OCI-LY3 (cell line): ENCODE measurements around the gene LRTM2.

Source experiments
- H2AFZ ChIP-seq: fragments of 200-600, 300-600 bp; shearing (Covaris generic); 2 replicates; pipeline ENCODE4 v1.6.0; 2014; ENCODE audit warnings: antibody characterized with exemption, low read depth, low read length
- H3K27ac ChIP-seq: fragments of 200-600, 300-600 bp; sonication (generic); 2 replicates; pipeline ENCODE4 v1.5.1; 2014; ENCODE audit warnings: mild to moderate bottlenecking, low read length, moderate library complexity, mixed read lengths
- H3K27me3 ChIP-seq: fragments of 200-600, 300-600 bp; sonication (generic); 2 replicates; pipeline ENCODE4 v1.6.1; 2014; ENCODE audit warnings: low read depth, low read length, mixed read lengths
- H3K36me3 ChIP-seq: fragments of 200-600, 300-600 bp; sonication (generic); replicated peaks from 2 replicates; pipeline ENCODE3; 2014; ENCODE audit warnings: low read depth, low read length, mixed read lengths
- H3K4me1 ChIP-seq: fragments of 300-600, 200-600 bp; sonication (generic); 2 replicates; pipeline ENCODE4 v1.6.1; 2014; ENCODE audit warnings: low read length, mixed read lengths
- H3K4me2 ChIP-seq: fragments of 200-600, 300-600 bp; sonication (generic); 2 replicates; pipeline ENCODE4 v1.6.1; 2014; ENCODE audit warnings: low read length, mixed read lengths
- H3K4me3 ChIP-seq: fragments of 300-600, 200-600 bp; sonication (generic); 2 replicates; pipeline ENCODE4 v1.5.1; 2014; ENCODE audit warnings: antibody characterized with exemption, mild to moderate bottlenecking, low read length, moderate library complexity
- H3K79me2 ChIP-seq: fragments of 300-600, 200-600 bp; shearing (Covaris generic); 2 replicates; pipeline ENCODE4 v1.6.1; 2014; ENCODE audit warnings: mild to moderate bottlenecking, low read length, mixed read lengths
- H3K9ac ChIP-seq: fragments of 300-600, 200-600 bp; shearing (Covaris generic); 2 replicates; pipeline ENCODE4 v1.6.0; 2014; ENCODE audit warnings: mild to moderate bottlenecking, low read length, moderate library complexity
- H3K9me3 ChIP-seq: fragments of 200-600, 300-600 bp; shearing (Covaris generic); 2 replicates; pipeline ENCODE4 v1.6.1; 2014; ENCODE audit warnings: low read length, mixed read lengths; ENCODE audit not compliant: insufficient read depth
- H4K20me1 ChIP-seq: fragments of 200-600, 300-600 bp; sonication (generic); 2 replicates; pipeline ENCODE4 v1.6.1; 2016; ENCODE audit warnings: low read length, mixed read lengths; ENCODE audit not compliant: insufficient read depth
- EZH2phosphoT487 ChIP-seq: fragments of 200-600 bp; shearing (Covaris generic); IDR thresholded peaks from 2 replicates; pipeline ENCODE4 v1.6.1; 2018; ENCODE audit warnings: antibody characterized with exemption, mixed run types, low read depth
- TF ChIP-seq, protein P1 (sequence below): fragments of 200-600, 300-600 bp; sonication (generic); IDR thresholded peaks from 2 replicates; pipeline ENCODE4 v1.5.1; 2014; ENCODE audit warnings: antibody characterized with exemption, low read length, low read depth

The LRTM2 gene

DNA sequence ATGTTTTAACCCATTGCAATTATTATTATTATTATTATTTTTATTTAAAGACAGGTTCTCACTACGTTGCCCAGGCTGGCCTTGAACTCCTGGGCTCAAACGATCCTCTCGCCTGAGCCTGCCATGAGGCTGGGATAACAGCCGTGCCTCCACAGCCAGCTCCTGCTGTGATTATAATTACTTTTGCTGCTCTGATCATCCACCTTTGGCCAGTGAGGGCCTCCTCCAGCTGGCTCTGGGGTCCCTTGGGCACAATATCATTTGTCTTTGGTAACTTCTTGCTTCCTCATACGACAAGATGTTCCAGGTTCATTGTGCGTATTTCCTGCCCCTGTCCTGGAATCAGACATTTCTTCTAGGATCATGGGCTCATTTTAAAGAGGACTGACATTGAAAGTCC lies 28.4 kb downstream of the LRTM2 start:
- TF ChIP-seq, protein P1, sequence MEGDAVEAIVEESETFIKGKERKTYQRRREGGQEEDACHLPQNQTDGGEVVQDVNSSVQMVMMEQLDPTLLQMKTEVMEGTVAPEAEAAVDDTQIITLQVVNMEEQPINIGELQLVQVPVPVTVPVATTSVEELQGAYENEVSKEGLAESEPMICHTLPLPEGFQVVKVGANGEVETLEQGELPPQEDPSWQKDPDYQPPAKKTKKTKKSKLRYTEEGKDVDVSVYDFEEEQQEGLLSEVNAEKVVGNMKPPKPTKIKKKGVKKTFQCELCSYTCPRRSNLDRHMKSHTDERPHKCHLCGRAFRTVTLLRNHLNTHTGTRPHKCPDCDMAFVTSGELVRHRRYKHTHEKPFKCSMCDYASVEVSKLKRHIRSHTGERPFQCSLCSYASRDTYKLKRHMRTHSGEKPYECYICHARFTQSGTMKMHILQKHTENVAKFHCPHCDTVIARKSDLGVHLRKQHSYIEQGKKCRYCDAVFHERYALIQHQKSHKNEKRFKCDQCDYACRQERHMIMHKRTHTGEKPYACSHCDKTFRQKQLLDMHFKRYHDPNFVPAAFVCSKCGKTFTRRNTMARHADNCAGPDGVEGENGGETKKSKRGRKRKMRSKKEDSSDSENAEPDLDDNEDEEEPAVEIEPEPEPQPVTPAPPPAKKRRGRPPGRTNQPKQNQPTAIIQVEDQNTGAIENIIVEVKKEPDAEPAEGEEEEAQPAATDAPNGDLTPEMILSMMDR, result no peak
- no peak for TF ChIP-seq EZH2phosphoT487
- no peaks in the 10 kb centered on the region for H4K20me1 ChIP-seq
- H3K9me3 ChIP-seq, result no peaks in the 10 kb centered on the region
- no peaks in the 10 kb centered on the region for H3K36me3 ChIP-seq
- no peak overlapping the region for H3K27ac ChIP-seq
- no peak overlapping the region for H3K4me2 ChIP-seq
- H3K79me2 ChIP-seq, result no peaks in the 10 kb centered on the region
- no peak overlapping the region for H3K9ac ChIP-seq
- no peaks in the 10 kb centered on the region for H3K4me1 ChIP-seq
- peaks cover 21% of the 10 kb centered on the region for H3K27me3 ChIP-seq
- no peak overlapping the region for H3K4me3 ChIP-seq
- no peak overlapping the region for H2AFZ ChIP-seq

DNA sequence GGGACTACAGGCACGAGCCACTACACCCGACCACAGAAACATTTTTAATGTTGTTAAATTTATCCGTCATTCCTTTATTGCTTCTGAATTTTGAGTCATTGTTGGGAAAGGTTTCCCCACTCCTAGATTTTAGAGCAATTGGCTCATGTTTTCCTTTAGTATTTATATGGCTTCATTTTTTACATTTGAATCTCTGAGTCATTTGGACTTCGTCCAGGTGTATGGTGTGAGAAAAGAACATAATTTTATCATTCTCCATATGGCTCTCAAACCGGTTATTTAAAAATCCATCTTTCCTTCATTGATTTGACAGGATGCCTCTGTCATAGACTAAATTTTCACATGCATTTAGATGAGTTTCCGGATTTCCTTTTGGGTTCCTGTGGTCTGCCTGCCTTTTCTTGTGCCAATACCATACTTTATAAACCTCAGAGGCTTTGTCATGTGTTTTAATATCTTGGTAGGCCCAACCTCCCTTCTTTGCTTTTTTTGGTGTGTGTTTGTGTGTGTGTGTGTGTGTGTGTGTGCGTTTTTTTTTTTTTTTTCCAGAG lies 30.9 kb downstream of the LRTM2 start:
- TF ChIP-seq, protein P1, result no peak
- TF ChIP-seq EZH2phosphoT487, result no peak
- Histone ChIP-seq H3K9me3 (no peaks in the 10 kb centered on the region), H3K27ac (no peak overlapping the region), H3K9ac (no peak overlapping the region), H2AFZ (no peak overlapping the region), H3K27me3 (peaks cover 10% of the 10 kb centered on the region), H3K4me3 (no peak overlapping the region), H3K4me2 (no peak overlapping the region), H3K79me2 (no peaks in the 10 kb centered on the region), H3K36me3 (no peaks in the 10 kb centered on the region), H4K20me1 (no peaks in the 10 kb centered on the region), H3K4me1 (no peaks in the 10 kb centered on the region)

DNA sequence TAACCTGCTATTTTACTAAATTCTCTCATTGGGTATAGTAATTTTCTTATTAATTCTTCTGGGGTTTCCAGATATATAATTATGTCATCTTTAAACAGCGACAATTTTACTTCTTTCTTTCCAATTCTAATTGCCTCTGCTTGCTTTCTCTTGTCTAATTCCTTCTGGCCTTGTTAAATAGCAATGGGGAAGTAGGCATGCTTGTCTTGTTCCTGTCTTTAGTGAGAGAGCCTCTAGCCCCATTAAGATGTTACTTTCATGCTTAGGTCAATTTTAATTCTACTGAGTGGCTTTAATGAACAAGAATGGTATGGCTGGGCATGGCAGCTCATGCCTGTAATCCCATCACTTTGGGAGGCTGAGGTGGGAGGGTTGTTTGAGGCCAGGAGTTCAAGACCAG lies 31.7 kb downstream of the LRTM2 start:
- Histone ChIP-seq H3K27me3 (peaks cover 10% of the 10 kb centered on the region), H3K4me2 (no peak overlapping the region), H3K36me3 (no peaks in the 10 kb centered on the region), H3K27ac (no peak overlapping the region), H3K4me3 (no peak overlapping the region), H3K9ac (no peak overlapping the region), H4K20me1 (no peaks in the 10 kb centered on the region), H3K9me3 (no peaks in the 10 kb centered on the region), H3K4me1 (no peaks in the 10 kb centered on the region), H3K79me2 (no peaks in the 10 kb centered on the region), H2AFZ (no peak overlapping the region)
- TF ChIP-seq, protein P1, result no peak
- TF ChIP-seq EZH2phosphoT487, result no peak

DNA sequence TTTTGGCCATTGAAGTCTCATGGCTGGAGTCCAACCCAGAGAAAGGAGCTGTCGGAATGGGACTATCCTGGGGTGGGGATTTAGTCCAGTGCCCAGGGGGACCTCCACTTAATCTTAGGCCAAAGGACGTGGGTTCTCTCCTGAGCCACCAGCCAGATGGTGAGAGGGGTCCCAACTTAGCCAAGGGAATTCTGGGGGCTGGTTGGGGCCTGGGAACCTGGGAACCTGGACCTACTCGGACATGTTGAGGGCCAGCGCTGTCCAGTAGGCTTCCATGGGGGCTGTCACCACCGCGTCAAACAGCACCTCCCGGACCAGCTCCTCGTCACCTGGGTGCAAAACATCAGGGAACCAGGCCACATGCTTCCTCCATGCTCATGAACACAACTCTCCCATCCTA lies 33.4 kb downstream of the LRTM2 start:
- Histone ChIP-seq H3K79me2 (no peaks in the 10 kb centered on the region), H3K9ac (no peak overlapping the region), H3K27ac (no peak overlapping the region), H4K20me1 (no peaks in the 10 kb centered on the region), H3K36me3 (no peaks in the 10 kb centered on the region), H3K27me3 (peaks cover 9% of the 10 kb centered on the region), H2AFZ (no peak overlapping the region), H3K9me3 (no peaks in the 10 kb centered on the region), H3K4me1 (no peaks in the 10 kb centered on the region), H3K4me2 (no peak overlapping the region), H3K4me3 (no peak overlapping the region)
- TF ChIP-seq, protein P1, result no peak
- no peak for TF ChIP-seq EZH2phosphoT487
